SJSA1 (cell line): ENCODE data around the gene BIRC6. TPM values are rescaled to one million over a fixed set of nuclear protein-coding genes. Genes with fewer than 3 reads are reported as not detected.

Experiments used
- DNase-seq, 2 experiments: peaks; one replicate each; pipeline ENCODE4 v3.0.0-alpha.2; 2015 to 2020; ENCODE audit warnings: low spot score in 2 of 2, low read depth in 1 of 2
- H3K27ac ChIP-seq: fragments of 250-450 bp; sonication (Bioruptor Pico); 2 replicates; pipeline ENCODE4 v1.5.1; 2020; ENCODE audit warnings: mild to moderate bottlenecking, moderate library complexity
- H3K27me3 ChIP-seq: fragments of 250-450 bp; sonication (Bioruptor Pico); replicated peaks from 2 replicates; pipeline ENCODE4 v1.5.1; 2020; ENCODE audit warnings: mild to moderate bottlenecking, moderate library complexity
- H3K36me3 ChIP-seq: fragments of 250-450 bp; sonication (Bioruptor Pico); 2 replicates; pipeline ENCODE4 v1.5.1; 2020; ENCODE audit warnings: mild to moderate bottlenecking
- H3K4me1 ChIP-seq: fragments of 250-450 bp; sonication (Bioruptor Pico); replicated peaks from 2 replicates; pipeline ENCODE4 v1.6.1; 2021; ENCODE audit warnings: mild to moderate bottlenecking
- H3K4me3 ChIP-seq: fragments of 250-450 bp; sonication (Bioruptor Pico); 2 replicates; pipeline ENCODE4 v1.5.1; 2020; ENCODE audit warnings: mild to moderate bottlenecking
- H3K9me3 ChIP-seq: fragments of 250-450 bp; sonication (Bioruptor Pico); replicated peaks from 2 replicates; pipeline ENCODE4 v1.5.1; 2020; ENCODE audit warnings: mild to moderate bottlenecking
- total RNA-seq: library from RNA; depleted of rRNA; stranded (reverse); fragments of >200 nt; shearing (Covaris generic); gene quantifications from 2 replicates; pipeline ENCODE4 v1.2.3, GENCODE V29; 2014

Gene BIRC6
- total RNA-seq, 1 experiment from 2014 or later: 68.4 TPM

GRCh38 chr2:32479993-32480392 lies 123.2 kb downstream of the BIRC6 start:
- Histone ChIP-seq H3K27me3 (no peaks in the 10 kb centered on the region), H3K9me3 (no peaks in the 10 kb centered on the region), H3K27ac (no peak overlapping the region), H3K36me3 (peaks cover 55% of the 10 kb centered on the region), H3K4me1 (peaks cover 5% of the 10 kb centered on the region), H3K4me3 (no peak overlapping the region)
- DNase-seq: no peak

GRCh38 chr2:32482471-32482870 lies 125.6 kb downstream of the BIRC6 start:
- Histone ChIP-seq H3K4me3 (no peak overlapping the region), H3K27me3 (no peaks in the 10 kb centered on the region), H3K9me3 (no peaks in the 10 kb centered on the region), H3K27ac (no peak overlapping the region), H3K36me3 (peaks cover 66% of the 10 kb centered on the region), H3K4me1 (peaks cover 7% of the 10 kb centered on the region)
- no peak for DNase-seq

- no peaks in the 10 kb centered on the region for H3K27me3 ChIP-seq
- H3K4me3 ChIP-seq: no peak overlapping the region
- H3K9me3 ChIP-seq: no peaks in the 10 kb centered on the region
- H3K4me1 ChIP-seq: peaks cover 7% of the 10 kb centered on the region
- peaks cover 72% of the 10 kb centered on the region for H3K36me3 ChIP-seq
- DNase-seq: peak in 1 of 2 experiments; percentile 49
- peak overlapping the region; percentile 37 for H3K27ac ChIP-seq
Measured at GRCh38 chr2:32484937-32485336, 128.1 kb downstream of the BIRC6 start.

DNA sequence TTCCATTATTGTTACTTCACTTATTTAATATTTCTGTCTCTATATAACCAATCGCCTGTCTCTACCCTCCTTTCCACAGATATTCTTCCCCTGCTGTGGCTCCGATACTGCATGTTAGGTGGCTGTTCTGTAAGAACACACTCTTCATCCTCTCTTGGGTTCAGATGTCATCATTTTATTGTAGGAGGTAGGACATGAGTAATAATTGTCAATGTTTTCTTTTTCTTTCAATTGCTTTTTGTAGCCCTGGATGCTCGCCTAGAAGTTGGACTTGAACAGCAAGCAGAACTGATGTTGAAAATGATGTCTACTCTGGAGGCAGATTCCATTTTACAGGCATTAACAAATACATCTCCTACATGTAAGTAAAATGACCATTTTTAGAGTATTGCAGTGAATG lies 128.6 kb downstream of the BIRC6 start:
- H3K36me3 ChIP-seq: peaks cover 73% of the 10 kb centered on the region
- no peak overlapping the region for H3K4me3 ChIP-seq
- no peak for DNase-seq
- no peaks in the 10 kb centered on the region for H3K9me3 ChIP-seq
- peaks cover 7% of the 10 kb centered on the region for H3K4me1 ChIP-seq
- H3K27ac ChIP-seq: peak overlapping the region; percentile 19; the same call in 1 of the 2 replicates
- no peaks in the 10 kb centered on the region for H3K27me3 ChIP-seq

DNA sequence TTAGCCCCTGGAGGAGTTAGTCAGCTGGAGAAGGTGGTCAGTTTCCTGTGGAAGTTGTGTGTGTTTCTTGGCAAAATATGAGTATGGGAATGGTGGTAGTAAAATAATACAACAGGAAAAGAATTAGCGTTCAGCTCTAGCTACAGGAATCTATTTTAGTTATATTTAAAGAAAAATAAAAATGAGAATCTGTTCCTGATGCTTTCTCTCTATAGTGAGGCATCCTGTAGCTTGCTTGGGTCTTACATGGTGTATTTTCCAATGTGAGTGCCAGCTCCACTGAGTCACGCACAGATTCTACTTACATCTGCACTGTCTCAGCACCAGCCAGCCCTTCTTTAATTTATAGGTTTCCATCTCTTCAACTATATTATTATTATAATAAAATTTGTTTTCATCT lies 132.2 kb downstream of the BIRC6 start:
- no peak overlapping the region for H3K4me3 ChIP-seq
- peaks cover 51% of the 10 kb centered on the region for H3K36me3 ChIP-seq
- H3K4me1 ChIP-seq: peaks cover 7% of the 10 kb centered on the region
- no peaks in the 10 kb centered on the region for H3K9me3 ChIP-seq
- no peak for DNase-seq
- H3K27me3 ChIP-seq: no peaks in the 10 kb centered on the region
- no peak overlapping the region for H3K27ac ChIP-seq

GRCh38 chr2:32491346-32491745 lies 134.5 kb downstream of the BIRC6 start:
- no peaks in the 10 kb centered on the region; the same call in 1 of the 2 replicates for H3K4me1 ChIP-seq
- peaks cover 40% of the 10 kb centered on the region for H3K36me3 ChIP-seq
- no peaks in the 10 kb centered on the region for H3K27me3 ChIP-seq
- no peak overlapping the region for H3K27ac ChIP-seq
- H3K9me3 ChIP-seq: no peaks in the 10 kb centered on the region
- no peak overlapping the region for H3K4me3 ChIP-seq
- no peak for DNase-seq

DNA sequence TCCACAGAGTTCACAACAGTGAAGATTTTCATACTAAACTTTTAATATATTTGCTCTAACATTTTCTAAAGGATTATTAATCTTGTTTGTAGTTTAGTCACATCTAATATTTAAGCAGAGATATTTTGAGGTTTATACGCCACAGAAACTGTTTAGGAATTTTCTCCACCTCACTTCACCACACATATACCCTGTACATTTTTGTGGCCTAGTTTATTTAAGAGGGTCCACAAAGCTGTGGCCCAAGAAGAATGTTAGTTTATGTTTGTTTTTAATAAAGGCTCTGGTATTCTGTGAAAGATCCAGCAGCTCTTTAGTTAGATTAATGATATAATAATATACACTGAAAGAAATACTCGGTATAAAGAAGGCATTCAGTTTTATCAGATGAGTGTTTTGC lies 138.3 kb downstream of the BIRC6 start:
- Histone ChIP-seq H3K9me3 (no peaks in the 10 kb centered on the region), H3K4me3 (no peak overlapping the region), H3K4me1 (no peaks in the 10 kb centered on the region; the same call in 1 of the 2 replicates), H3K27me3 (no peaks in the 10 kb centered on the region), H3K36me3 (peaks cover 45% of the 10 kb centered on the region), H3K27ac (no peak overlapping the region)
- peak in 1 of 2 experiments; percentile 16 for DNase-seq

GRCh38 chr2:32496662-32497061 lies 139.8 kb downstream of the BIRC6 start:
- no peaks in the 10 kb centered on the region for H3K27me3 ChIP-seq
- no peaks in the 10 kb centered on the region; the same call in 1 of the 2 replicates for H3K4me1 ChIP-seq
- H3K4me3 ChIP-seq: no peak overlapping the region
- no peak for DNase-seq
- H3K36me3 ChIP-seq: peaks cover 51% of the 10 kb centered on the region
- H3K9me3 ChIP-seq: no peaks in the 10 kb centered on the region
- no peak overlapping the region for H3K27ac ChIP-seq

- Histone ChIP-seq H3K27me3 (no peaks in the 10 kb centered on the region), H3K9me3 (no peaks in the 10 kb centered on the region), H3K27ac (no peak overlapping the region), H3K4me3 (no peak overlapping the region), H3K36me3 (peaks cover 60% of the 10 kb centered on the region), H3K4me1 (no peaks in the 10 kb centered on the region; the same call in 1 of the 2 replicates)
- no peak for DNase-seq
Measured at GRCh38 chr2:32498306-32498705, 141.5 kb downstream of the BIRC6 start.

- H3K4me1 ChIP-seq: no peaks in the 10 kb centered on the region
- no peak overlapping the region for H3K27ac ChIP-seq
- H3K27me3 ChIP-seq: no peaks in the 10 kb centered on the region
- no peak overlapping the region for H3K4me3 ChIP-seq
- H3K9me3 ChIP-seq: no peaks in the 10 kb centered on the region
- peaks cover 71% of the 10 kb centered on the region for H3K36me3 ChIP-seq
- no peak for DNase-seq
Measured at GRCh38 chr2:32502941-32503340, 146.1 kb downstream of the BIRC6 start.

DNA sequence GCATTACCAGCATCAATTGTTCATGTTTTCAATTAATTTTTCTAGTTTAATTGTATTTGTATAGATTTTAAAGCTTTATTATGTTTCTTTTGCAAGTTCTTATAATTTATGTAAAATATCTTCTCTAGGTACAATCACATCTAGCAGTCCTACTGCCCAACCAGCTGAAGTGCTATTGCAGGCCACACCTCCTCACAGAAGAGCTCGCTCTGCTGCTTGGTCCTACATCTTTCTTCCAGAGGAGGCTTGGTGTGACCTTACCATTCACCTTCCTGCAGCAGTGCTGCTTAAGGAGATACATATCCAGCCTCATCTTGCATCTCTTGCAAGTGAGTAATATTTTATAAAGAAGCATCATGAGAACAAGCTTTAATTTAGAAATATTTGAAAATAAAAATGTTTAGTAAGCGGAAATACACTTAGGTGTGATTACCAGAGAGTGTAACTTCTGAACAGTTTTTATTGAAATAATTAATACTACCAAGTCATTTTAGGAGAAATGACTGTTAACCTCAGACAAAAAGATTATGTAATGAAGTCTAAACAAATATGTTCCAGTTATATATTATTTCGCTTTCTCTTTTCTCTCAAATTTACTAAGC lies 148.2 kb downstream of the BIRC6 start:
- Histone ChIP-seq H3K27ac (no peak overlapping the region), H3K9me3 (no peaks in the 10 kb centered on the region), H3K4me1 (no peaks in the 10 kb centered on the region), H3K27me3 (no peaks in the 10 kb centered on the region), H3K36me3 (peaks cover 76% of the 10 kb centered on the region), H3K4me3 (no peak overlapping the region)
- no peak for DNase-seq

- no peak for DNase-seq
- Histone ChIP-seq H3K27ac (no peak overlapping the region), H3K27me3 (no peaks in the 10 kb centered on the region), H3K4me1 (no peaks in the 10 kb centered on the region), H3K36me3 (peaks cover 74% of the 10 kb centered on the region), H3K9me3 (no peaks in the 10 kb centered on the region), H3K4me3 (no peak overlapping the region)
Measured at GRCh38 chr2:32506446-32506845, 149.6 kb downstream of the BIRC6 start.

DNA sequence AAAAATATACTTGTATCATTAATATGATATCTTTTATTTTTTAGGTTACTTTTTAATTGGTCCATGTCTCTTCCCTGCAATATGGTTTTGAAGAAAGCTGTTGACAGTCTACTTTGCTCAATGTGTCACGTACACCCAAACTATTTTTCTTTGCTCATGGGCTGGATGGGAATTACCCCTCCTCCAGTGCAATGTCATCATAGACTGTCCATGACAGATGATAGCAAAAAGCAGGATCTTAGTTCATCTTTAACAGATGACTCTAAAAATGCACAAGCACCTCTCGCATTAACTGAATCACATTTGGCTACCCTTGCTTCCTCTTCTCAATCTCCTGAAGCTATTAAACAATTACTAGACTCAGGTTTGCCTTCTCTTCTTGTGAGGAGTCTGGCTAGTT lies 158.1 kb downstream of the BIRC6 start:
- no peak for DNase-seq
- peaks cover 64% of the 10 kb centered on the region for H3K36me3 ChIP-seq
- no peak overlapping the region for H3K27ac ChIP-seq

GRCh38 chr2:32516567-32516966 lies 159.7 kb downstream of the BIRC6 start:
- no peaks in the 10 kb centered on the region for H3K9me3 ChIP-seq
- DNase-seq: no peak
- peaks cover 69% of the 10 kb centered on the region for H3K36me3 ChIP-seq
- H3K4me3 ChIP-seq: no peak overlapping the region
- no peaks in the 10 kb centered on the region for H3K4me1 ChIP-seq
- no peaks in the 10 kb centered on the region for H3K27me3 ChIP-seq
- no peak overlapping the region for H3K27ac ChIP-seq

More for the DNA sequence above, 158.1 kb downstream of the BIRC6 start:
- Histone ChIP-seq H3K27me3 (no peaks in the 10 kb centered on the region), H3K4me1 (no peaks in the 10 kb centered on the region), H3K4me3 (no peak overlapping the region), H3K9me3 (no peaks in the 10 kb centered on the region)

DNA sequence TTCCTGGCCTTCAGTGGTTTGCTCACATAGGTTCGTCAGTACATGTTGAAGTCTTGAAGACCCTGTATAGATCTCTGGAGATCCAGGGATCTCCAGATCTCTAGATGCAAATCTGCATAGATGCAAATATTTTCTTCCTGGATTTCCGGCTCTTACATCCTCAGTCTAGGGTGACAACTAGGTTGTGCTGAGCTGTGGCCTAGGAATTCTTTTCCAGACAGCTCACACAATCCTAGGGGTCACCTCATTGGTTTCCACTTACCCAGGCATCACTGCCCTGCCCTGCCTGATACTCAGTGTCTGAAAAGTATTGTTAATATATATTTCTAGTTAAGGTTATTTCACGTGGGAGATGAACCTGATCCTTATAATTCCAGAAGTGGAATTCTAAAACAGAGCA lies 165.9 kb downstream of the BIRC6 start:
- Histone ChIP-seq H3K9me3 (no peaks in the 10 kb centered on the region), H3K27ac (no peak overlapping the region), H3K4me1 (no peaks in the 10 kb centered on the region), H3K27me3 (no peaks in the 10 kb centered on the region), H3K4me3 (no peak overlapping the region), H3K36me3 (peaks cover 72% of the 10 kb centered on the region)
- DNase-seq: no peak
